GM20000 (cell line): Measurements from ENCODE around the gene HOXB8.

ENCODE experiments used
- DNase-seq: peaks from one replicate; pipeline ENCODE4 v3.0.0; 2012; ENCODE audit warnings: low spot score
- TF ChIP-seq, protein P1 (sequence below): IDR thresholded peaks from 2 replicates; pipeline ENCODE4 v1.5.1; 2012; ENCODE audit warnings: mild to moderate bottlenecking, control low read depth; ENCODE audit errors: extremely low read depth, missing control alignments

The HOXB8 gene

GRCh38 chr17:48609759-48610281 is 5.3 kb downstream of the HOXB8 start:
- TF ChIP-seq, protein P1, sequence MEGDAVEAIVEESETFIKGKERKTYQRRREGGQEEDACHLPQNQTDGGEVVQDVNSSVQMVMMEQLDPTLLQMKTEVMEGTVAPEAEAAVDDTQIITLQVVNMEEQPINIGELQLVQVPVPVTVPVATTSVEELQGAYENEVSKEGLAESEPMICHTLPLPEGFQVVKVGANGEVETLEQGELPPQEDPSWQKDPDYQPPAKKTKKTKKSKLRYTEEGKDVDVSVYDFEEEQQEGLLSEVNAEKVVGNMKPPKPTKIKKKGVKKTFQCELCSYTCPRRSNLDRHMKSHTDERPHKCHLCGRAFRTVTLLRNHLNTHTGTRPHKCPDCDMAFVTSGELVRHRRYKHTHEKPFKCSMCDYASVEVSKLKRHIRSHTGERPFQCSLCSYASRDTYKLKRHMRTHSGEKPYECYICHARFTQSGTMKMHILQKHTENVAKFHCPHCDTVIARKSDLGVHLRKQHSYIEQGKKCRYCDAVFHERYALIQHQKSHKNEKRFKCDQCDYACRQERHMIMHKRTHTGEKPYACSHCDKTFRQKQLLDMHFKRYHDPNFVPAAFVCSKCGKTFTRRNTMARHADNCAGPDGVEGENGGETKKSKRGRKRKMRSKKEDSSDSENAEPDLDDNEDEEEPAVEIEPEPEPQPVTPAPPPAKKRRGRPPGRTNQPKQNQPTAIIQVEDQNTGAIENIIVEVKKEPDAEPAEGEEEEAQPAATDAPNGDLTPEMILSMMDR = no peak
- no peak for DNase-seq

DNA sequence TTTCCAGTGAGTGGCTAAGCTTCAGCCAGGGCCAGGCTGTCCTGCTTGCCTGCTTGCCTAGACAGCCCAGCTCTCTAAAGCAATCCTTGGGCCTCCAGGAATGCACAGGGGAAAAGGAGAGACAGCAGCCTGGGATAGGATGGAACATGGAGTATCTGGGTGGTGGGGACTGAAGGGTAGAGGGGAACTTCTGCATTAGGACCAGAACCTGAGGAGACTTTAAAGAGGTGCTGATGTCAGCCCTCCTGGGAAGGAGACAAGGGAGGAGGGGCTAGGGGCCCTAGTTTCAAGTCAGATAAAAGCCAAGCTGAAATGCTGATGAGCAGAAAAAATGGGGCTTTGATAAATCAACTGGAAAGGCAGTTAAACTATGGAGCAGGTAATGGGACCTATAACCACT is 6.1 kb downstream of the HOXB8 start:
- DNase-seq = no peak
- TF ChIP-seq, protein P1 = no peak

GRCh38 chr17:48608494-48608834 is 6.6 kb downstream of the HOXB8 start:
- TF ChIP-seq, protein P1 = no peak
- DNase-seq = no peak

DNA sequence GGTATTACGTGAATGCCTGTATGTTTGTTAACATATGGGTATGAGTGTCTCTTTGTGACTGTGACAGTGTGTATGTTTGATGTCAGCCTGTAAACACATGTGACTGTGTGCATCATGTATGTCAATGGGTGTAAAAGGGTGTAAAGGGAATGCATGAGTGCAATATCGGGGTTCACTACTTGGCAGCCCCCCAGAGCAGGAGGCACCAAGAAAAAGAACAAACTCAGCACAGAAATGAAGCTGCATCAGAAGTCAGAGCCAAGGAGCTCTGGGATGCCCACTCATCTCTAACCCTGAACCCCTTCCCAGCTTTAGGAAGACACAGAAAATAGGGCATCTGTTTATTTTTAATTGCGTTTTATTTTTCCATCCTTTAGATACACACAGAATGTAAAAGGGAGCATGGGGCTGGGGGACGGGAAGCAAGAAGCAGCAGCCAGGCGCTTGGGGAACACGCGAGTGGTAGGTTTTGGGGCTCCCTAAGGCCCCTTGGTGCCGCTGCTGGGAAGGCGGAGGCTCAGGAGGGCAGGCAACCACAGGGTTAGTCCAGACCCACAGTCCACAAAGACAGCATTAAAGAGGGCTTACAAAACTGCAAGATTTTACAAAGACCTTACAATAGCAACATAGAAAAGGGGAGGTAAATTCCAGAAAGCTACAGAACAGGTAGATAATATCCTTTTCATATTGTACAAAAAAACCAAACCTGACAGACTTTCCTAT is 8.0 kb downstream of the HOXB8 start:
- no peak for DNase-seq
- TF ChIP-seq, protein P1 = no peak

- TF ChIP-seq, protein P1 = no peak
- no peak for DNase-seq
Observed at GRCh38 chr17:48605991-48606891, 8.9 kb downstream of the HOXB8 start.

- TF ChIP-seq, protein P1 = no peak
- no peak for DNase-seq
Observed at GRCh38 chr17:48605409-48605919, 9.6 kb downstream of the HOXB8 start.
